AG04450 (cell line): ENCODE data around the gene OPA3. TPM values are rescaled to one million over a fixed set of nuclear protein-coding genes. Genes with fewer than 3 reads are reported as not detected.

Experiments
- CTCF ChIA-PET: fragments of 300-600, 350-600 bp; formaldehyde crosslinking; extraction: SDS; loops from one replicate; lab custom pipeline; 2022; ENCODE audit warnings: antibody characterized with exemption, inconsistent platforms; lab: Charles Lee
- POLR2A ChIA-PET: fragments of 350-600 bp; formaldehyde crosslinking; extraction: SDS; loops from one replicate; lab custom pipeline; 2021; ENCODE audit warnings: antibody characterized with exemption, inconsistent platforms; lab: Yijun Ruan, JAX
- DNase-seq: peaks from one replicate; pipeline ENCODE4 v3.0.0-alpha.2; 2011; ENCODE audit warnings: low read depth, low spot score
- H3K27ac ChIP-seq: one replicate; pipeline ENCODE4 v1.5.1; 2012; ENCODE audit warnings: low read depth, low read length, control low read depth
- H3K27me3 ChIP-seq: one replicate; pipeline ENCODE4 v1.6.0; 2012; ENCODE audit warnings: low read length; ENCODE audit not compliant: control insufficient read depth, insufficient read depth
- H3K4me3 ChIP-seq: 2 replicates; pipeline ENCODE4 v1.5.1; 2011; ENCODE audit warnings: mild to moderate bottlenecking, low read depth, low read length, control low read depth
- H3K9me3 ChIP-seq: 2 replicates; pipeline ENCODE4 v1.5.1; 2012; ENCODE audit warnings: low read length; ENCODE audit not compliant: control insufficient read depth, insufficient read depth
- CTCF ChIP-seq: IDR thresholded peaks from 2 replicates; pipeline ENCODE4 v1.5.1; 2011; ENCODE audit warnings: low read depth, low read length, control low read depth, inconsistent platforms
- polyA plus RNA-seq: library from polyadenylated mRNA; depleted of rRNA; stranded (reverse); fragments of >200 nt; gene quantifications from 2 replicates; pipeline ENCODE4 v1.2.3, GENCODE V29; 2011

The OPA3 gene
- polyA plus RNA-seq, 1 experiment, result 12.2 TPM

GRCh38 chr19:45593520-45593919, 8.9 kb upstream of the OPA3 start:
- no peak overlapping the region for H3K4me3 ChIP-seq
- peaks cover 11% of the 10 kb centered on the region for H3K27me3 ChIP-seq
- POLR2A ChIA-PET, result no interaction called here
- DNase-seq, result no peak
- CTCF ChIA-PET, result interaction anchor here (0.6 kb wide), 2 partner anchors 26 to 276 kb away, joined by 4 to 5 read pairs; no protein-coding TSS in a partner anchor
- peaks cover 12% of the 10 kb centered on the region; the same call in 1 of the 2 replicates for H3K9me3 ChIP-seq
- no peak overlapping the region for H3K27ac ChIP-seq
- TF ChIP-seq CTCF, result no peak

GRCh38 chr19:45592366-45592765, 7.8 kb upstream of the OPA3 start:
- ChIA-PET POLR2A (no interaction called here), CTCF (no interaction called here)
- peaks cover 12% of the 10 kb centered on the region; the same call in 1 of the 2 replicates for H3K9me3 ChIP-seq
- no peak for TF ChIP-seq CTCF
- DNase-seq, result no peak
- H3K27ac ChIP-seq, result no peak overlapping the region
- H3K4me3 ChIP-seq, result no peak overlapping the region
- peaks cover 7% of the 10 kb centered on the region for H3K27me3 ChIP-seq

- ChIA-PET CTCF (interaction anchor here (1.1 kb wide), 1 partner anchor 50 kb away, joined by 3 read pairs; no protein-coding TSS in a partner anchor), POLR2A (no interaction called here)
- Histone ChIP-seq H3K27me3 (peaks cover 7% of the 10 kb centered on the region), H3K4me3 (no peak overlapping the region), H3K27ac (no peak overlapping the region), H3K9me3 (peaks cover 12% of the 10 kb centered on the region; the same call in 1 of the 2 replicates)
- TF ChIP-seq CTCF, result no peak
- DNase-seq, result no peak
These were observed 7.0 kb upstream of the OPA3 start for GRCh38 chr19:45591638-45592005.

- ChIA-PET POLR2A (interaction anchor here (0.9 kb wide), 1 partner anchor 101 kb away, joined by 3 read pairs; the partner anchor contains the start of gene SNRPD2), CTCF (interaction anchor here (1.1 kb wide), 1 partner anchor 51 kb away, joined by 3 read pairs; no protein-coding TSS in a partner anchor)
- peaks cover 7% of the 10 kb centered on the region for H3K27me3 ChIP-seq
- TF ChIP-seq CTCF, result peak; percentile 43
- DNase-seq, result no peak
- H3K4me3 ChIP-seq, result no peak overlapping the region
- peaks cover 12% of the 10 kb centered on the region; the same call in 1 of the 2 replicates for H3K9me3 ChIP-seq
- no peak overlapping the region for H3K27ac ChIP-seq
These were observed 6.5 kb upstream of the OPA3 start for GRCh38 chr19:45591004-45591637.

- Histone ChIP-seq H3K27me3 (peaks cover 5% of the 10 kb centered on the region), H3K27ac (no peak overlapping the region), H3K9me3 (peaks cover 12% of the 10 kb centered on the region; the same call in 1 of the 2 replicates), H3K4me3 (no peak overlapping the region)
- POLR2A ChIA-PET, result interaction anchor here (0.9 kb wide), 1 partner anchor 102 kb away, joined by 3 read pairs; the partner anchor contains the start of gene SNRPD2
- no peak for TF ChIP-seq CTCF
- CTCF ChIA-PET, result interaction anchor here (1.1 kb wide), 1 partner anchor 51 kb away, joined by 3 read pairs; no protein-coding TSS in a partner anchor
- DNase-seq, result no peak
These were observed 5.8 kb upstream of the OPA3 start for GRCh38 chr19:45590300-45591003.
